ENCODE results near the gene GREB1L.
"Not testable (repeated sequence)": the region's sequence is repeated elsewhere in the genome, so short reads cannot be mapped to it uniquely, and the experiment has no call there.

GREB1L gene

DNA sequence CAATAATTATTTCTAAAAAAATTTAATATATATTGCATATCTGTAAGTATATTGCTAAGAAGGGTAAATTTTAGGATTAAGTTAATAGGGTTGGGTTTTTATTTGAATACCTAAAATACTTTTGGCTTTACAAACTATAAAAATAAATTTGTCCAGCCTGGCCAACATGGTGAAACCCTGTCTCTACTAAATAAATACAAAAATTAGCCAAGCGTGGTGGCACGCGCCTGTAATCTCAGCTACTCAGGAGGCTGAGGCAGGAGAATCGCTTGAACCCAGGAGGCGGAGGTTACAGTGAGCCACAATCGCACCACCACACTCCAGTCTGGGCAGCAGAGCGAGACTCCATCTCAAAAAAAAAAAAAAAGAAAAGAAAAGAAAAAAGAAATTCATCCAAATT is 127.6 kb downstream of the GREB1L start:
- not testable (repeated sequence) for FAIRE-seq

DNA sequence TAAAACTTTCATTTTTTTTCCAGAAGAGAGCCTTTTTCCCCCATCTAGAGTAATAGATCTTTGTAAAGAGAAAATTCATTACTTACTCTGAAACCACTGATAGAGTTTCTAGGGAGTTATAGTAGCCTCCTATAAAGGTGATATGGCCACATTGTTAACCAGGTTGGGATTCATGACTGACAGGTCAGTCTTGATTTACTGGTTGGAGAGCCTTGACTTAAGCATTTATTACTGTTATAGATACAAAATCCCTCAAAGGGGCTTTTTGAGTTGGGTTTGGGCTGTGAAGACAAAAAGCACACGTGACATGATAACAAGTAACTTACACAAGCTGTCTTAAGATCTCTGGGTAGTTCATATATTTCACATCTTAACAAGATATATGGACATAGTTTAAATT is 141.0 kb downstream of the GREB1L start:
- no peak for FAIRE-seq

- FAIRE-seq, result no peak
Measured at GRCh38 chr18:21386523-21387240, 144.7 kb downstream of the GREB1L start.

DNA sequence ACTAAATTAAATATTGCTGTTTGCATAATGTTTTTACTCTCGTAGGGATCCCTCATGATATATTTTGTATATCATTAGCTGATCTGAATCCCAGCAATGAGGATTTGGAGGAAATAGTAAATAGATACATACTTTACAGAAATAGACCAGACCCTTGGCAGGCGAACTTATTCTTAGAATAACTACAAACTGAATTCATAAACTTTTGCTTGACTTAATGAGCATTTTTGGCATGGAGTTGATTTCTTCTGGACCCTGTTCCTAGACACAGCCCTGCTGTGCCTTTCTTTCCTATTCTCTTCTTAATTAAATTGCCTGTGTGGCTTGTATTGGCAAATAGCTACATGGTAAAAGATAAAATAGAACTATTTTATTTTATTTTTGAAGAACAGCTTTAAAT is 145.9 kb downstream of the GREB1L start:
- FAIRE-seq, result no peak

DNA sequence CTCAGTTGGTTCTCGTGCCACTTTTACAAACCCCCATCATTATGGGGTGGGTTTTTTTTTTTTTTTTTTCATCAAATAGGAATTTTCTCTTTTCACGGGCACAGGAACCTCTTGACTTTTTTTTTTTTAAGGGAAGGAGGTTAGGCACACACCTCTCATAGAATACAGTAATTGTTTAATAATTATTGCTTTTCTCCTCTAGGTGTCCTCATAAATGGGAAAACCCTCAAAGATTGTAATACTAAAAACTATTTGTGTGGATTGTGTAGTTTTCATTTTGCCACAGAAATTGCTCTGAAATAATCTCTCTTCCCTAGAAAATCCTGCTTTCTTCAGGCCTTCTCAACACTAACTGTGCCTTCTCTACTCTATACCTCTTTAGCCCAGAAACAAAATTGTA is 147.3 kb downstream of the GREB1L start:
- no peak for FAIRE-seq

GRCh38 chr18:21389903-21390302 is 147.9 kb downstream of the GREB1L start:
- FAIRE-seq, result no peak

DNA sequence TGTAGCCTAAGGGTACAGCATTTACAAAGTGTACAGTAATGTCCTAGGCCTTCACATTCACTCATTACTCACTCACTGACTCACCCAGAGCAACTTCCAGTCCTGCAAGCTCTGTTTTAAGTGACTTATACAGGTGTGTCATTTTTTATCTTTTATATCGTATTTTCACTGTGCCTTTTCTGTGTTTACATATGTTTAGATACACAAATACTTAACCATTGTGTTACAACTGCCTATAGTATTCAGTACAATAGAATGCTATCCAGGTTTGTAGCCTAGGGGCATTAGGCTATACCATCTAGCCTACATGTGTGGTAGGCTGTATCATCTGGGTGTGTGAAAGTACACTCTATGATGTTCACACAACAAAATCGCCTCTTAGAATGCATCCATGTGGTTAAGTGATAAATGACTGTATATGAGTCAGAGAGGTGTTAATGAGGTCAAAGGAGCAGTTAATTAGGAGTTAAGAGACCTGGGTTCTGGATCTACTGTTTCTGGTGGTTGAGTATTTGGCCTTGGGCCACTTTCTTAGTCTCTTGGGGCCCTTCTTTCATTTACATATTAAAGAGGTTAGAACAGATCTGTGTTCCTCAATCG is 149.1 kb downstream of the GREB1L start:
- no peak for FAIRE-seq

GRCh38 chr18:21393986-21394385 is 152.0 kb downstream of the GREB1L start:
- no peak for FAIRE-seq

DNA sequence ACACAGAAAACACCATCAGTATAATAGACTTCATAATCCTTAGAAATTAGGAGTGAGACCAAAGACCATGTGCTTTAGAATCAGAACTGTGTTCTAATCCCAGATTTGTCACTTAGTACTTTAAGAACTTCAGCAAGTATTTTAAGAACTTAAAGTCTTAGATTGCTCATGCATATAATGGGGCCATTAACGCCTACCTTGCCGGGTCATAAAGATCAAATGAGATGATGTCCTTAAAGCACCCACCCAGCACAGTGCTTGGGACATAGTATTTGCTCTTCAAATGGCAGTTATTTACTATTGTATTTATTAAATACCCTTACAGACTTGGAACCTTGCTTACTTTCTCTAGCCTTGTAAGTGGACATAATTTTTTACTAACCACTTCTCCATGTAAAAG is 156.1 kb downstream of the GREB1L start:
- FAIRE-seq, result no peak

- no peak for FAIRE-seq
Measured at GRCh38 chr18:21402272-21402671, 160.2 kb downstream of the GREB1L start.

GRCh38 chr18:21404426-21404825 is 162.4 kb downstream of the GREB1L start:
- FAIRE-seq, result no peak

GRCh38 chr18:21406116-21406515 is 164.1 kb downstream of the GREB1L start:
- no peak for FAIRE-seq

DNA sequence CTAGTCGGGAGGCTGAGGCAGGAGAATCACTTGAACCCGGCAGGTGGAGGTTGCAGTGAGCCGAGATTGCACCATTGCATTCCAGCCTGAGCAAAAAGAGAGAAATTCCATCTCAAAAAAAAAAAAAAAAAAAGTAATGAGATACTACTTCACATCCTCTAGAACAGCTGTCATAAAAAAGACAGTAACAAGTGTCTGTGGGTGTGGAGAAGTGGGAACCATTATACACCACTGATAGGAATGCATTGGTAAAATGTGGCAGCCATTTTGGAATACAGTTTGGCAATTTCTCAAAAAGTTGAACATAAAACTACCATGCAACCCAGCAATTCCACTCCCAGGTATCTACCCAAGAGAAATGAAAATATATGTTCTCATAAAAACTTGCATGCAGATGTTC is 166.6 kb downstream of the GREB1L start:
- FAIRE-seq, result no peak

- FAIRE-seq, result no peak
Measured at GRCh38 chr18:21433436-21433835, 191.4 kb downstream of the GREB1L start.

- no peak for FAIRE-seq
Measured at GRCh38 chr18:21439431-21439846, 197.4 kb downstream of the GREB1L start.

DNA sequence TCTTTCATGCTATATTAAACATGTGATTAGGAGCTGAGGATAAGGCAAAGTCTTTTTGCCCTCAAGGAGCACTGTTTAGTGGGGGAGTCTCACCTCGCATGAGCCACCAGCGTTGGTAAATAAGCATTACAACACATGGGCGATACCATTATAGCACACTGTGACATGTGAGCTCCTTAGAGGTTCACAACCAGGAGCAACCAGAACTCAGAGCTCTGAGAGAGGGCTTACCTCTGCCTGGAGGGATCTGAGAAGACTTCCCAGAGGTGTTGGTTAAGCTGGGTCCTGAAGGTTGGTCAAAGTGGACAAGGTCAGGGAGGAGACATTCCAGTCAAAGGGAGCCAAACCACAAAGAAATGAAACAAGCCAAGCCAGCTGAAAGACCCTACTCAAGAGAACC is 199.6 kb downstream of the GREB1L start:
- FAIRE-seq, result no peak

GRCh38 chr18:21443776-21444464 is 201.9 kb downstream of the GREB1L start:
- no peak for FAIRE-seq

DNA sequence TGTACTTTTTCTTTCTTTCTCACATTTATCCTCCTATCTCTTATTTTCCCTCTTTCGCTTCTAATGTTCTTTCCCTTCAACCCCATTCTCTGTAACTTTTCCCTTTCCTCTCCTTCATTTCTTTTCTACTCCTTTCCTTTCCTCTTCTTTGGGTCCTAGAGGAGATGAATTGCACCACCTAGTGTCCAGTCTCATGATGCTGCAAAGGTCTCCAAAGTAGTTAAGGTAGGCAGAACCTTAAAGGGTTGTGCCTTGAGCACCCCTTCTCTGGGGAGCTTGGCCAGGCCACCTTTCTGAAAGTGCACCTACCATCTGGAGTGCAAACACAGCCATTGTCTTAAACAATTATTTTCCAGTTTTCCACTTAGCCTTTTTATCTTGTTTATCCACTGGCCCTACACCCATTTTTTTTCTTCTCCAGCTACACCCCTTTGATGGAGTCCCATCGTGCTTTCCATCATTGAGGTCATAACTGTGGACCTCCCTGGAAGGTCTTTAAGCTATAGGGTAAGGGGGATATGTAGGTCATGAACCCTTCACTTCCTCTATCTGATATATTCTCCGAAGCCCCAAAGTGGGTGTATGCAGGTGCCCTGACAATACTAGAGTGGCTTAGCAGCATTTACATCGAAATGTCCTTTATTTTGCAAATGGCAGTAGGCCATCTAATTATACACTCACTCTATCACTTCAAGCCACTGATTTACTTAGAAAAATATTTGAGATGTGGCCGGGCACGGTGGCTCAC is 202.6 kb downstream of the GREB1L start:
- FAIRE-seq, result no peak

DNA sequence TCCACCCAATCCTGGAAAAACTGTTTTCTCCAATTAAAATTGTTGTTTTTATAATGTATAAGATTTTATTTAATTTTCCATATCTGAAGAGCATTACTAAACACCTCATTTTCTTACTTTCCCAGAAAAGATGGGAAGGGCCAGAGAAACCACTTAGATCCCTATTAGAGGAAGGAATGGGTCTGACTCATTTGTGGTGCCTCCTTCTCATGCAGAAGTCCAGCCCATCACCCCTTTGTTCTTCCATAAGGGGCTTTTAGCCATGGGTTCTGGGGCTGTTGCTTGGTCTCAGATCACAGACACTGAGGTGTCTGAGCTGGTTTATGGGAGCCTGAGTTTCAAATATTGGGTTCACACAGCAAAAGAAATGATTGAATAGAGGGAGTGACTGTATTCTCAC is 206.3 kb downstream of the GREB1L start:
- no peak for FAIRE-seq

- FAIRE-seq, result no peak
Measured at GRCh38 chr18:21449367-21450290, 207.6 kb downstream of the GREB1L start.

DNA sequence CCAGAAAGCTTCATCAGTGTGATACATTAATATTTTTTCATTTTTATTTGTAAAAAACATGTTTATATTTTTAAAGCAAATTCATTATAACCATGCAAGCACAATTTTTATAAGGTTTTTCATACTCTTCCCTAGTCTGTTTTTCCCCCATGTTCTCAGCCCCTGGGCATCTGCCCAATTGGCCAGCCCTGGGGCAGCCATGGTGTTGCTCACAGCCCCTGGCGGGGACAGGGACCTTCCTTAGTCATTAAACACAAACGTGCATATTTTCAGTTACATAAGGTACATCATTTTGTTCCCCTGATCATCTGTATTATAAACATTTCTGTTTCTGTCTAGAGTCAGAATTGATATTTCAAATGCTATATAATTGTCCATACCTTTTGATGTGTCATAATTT is 208.5 kb downstream of the GREB1L start:
- FAIRE-seq, result no peak

DNA sequence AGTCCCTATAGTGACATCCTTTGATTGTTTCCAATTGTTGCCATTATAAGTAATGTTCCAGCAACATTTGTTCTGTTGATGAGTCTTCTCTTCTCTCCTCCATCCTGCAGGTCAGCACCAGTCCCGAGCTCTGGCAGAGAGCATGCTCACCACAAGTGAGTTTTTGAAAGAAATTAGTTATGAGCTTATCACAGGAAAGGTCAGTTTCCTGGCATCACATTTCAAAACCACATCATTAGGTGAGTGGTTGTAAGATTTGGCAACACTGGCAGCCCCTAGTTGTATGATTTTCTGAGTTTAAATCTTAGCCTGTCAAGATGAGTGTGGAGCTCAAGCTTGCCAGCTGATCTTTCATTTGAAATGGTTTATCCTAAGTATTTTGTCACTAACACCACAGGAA is 208.9 kb downstream of the GREB1L start:
- no peak for FAIRE-seq
